A673 (cell line): Measurements from ENCODE around the gene MRPL40. TPM values are rescaled to one million over a fixed set of nuclear protein-coding genes. Genes with fewer than 3 reads are reported as not detected.

Source experiments
- BruUV-seq: library from RNA; stranded (reverse); fragments of 400-500 nt; replicated peaks from 2 replicates; lab custom pipeline; 2021; lab: Mats Ljungman, UMichigan
- CTCF ChIA-PET: fragments of 300-600 bp; sonication (Branson Sonifier 250); formaldehyde crosslinking; loops from one replicate; lab custom pipeline; 2022; ENCODE audit warnings: antibody characterized with exemption; lab: Charles Lee
- POLR2A ChIA-PET: fragments of 300-600 bp; sonication (Branson Sonifier 250); formaldehyde crosslinking; loops from one replicate; lab custom pipeline; 2022; ENCODE audit warnings: antibody characterized with exemption; ENCODE audit not compliant: low non-redundant PET; lab: Charles Lee
- DNase-seq: peaks from one replicate; pipeline ENCODE4 v3.0.0-alpha.2; 2015; ENCODE audit warnings: low spot score
- H3K27ac ChIP-seq: fragments of 200-600 bp; sonication (generic); 2 replicates; pipeline ENCODE4 v1.5.1; 2016; ENCODE audit warnings: mixed run types, low read depth, mild to moderate bottlenecking, mixed read lengths, antibody characterized with exemption, low read length; ENCODE audit not compliant: poor library complexity, severe bottlenecking
- H3K27me3 ChIP-seq: fragments of 200-600 bp; sonication (generic); replicated peaks from 2 replicates; pipeline ENCODE4 v1.6.1; 2017; ENCODE audit warnings: mixed run types, low read depth, mild to moderate bottlenecking, mixed read lengths, antibody characterized with exemption, low read length; ENCODE audit not compliant: insufficient read depth, poor library complexity
- H3K36me3 ChIP-seq: fragments of 200-600 bp; sonication (generic); 2 replicates; pipeline ENCODE4 v1.6.1; 2016; ENCODE audit warnings: mixed run types, mild to moderate bottlenecking, mixed read lengths, antibody characterized with exemption, low read length; ENCODE audit not compliant: insufficient read depth, poor library complexity, severe bottlenecking
- H3K4me1 ChIP-seq: fragments of 200-600 bp; sonication (generic); 2 replicates; pipeline ENCODE4 v1.6.1; 2017; ENCODE audit warnings: mixed run types, mild to moderate bottlenecking, mixed read lengths, antibody characterized with exemption, low read length; ENCODE audit not compliant: insufficient read depth, poor library complexity, severe bottlenecking
- H3K4me3 ChIP-seq: fragments of 200-600 bp; sonication (generic); 2 replicates; pipeline ENCODE4 v1.5.1; 2016; ENCODE audit warnings: low read depth, mixed run types, mild to moderate bottlenecking, mixed read lengths, low read length; ENCODE audit not compliant: poor library complexity, severe bottlenecking
- H3K9me3 ChIP-seq: fragments of 200-600 bp; sonication (generic); 2 replicates; pipeline ENCODE4 v1.6.1; 2016; ENCODE audit warnings: mixed run types, low read depth, mild to moderate bottlenecking, mixed read lengths, antibody characterized with exemption, low read length; ENCODE audit not compliant: poor library complexity, severe bottlenecking
- EZH2 ChIP-seq: fragments of 200-600 bp; sonication (generic); IDR thresholded peaks from 2 replicates; pipeline ENCODE4 v1.6.1; 2017; ENCODE audit warnings: borderline replicate concordance, low read depth, mild to moderate bottlenecking, mixed read lengths, antibody characterized with exemption, low read length; ENCODE audit not compliant: poor library complexity, severe bottlenecking
- intact Hi-C: fragments of 100-400 bp; cut with micrococcal nuclease; formaldehyde crosslinking; loops from one replicate; pipeline ENCODE4 v1.10.0; 2022; ENCODE audit not compliant: unreplicated experiment
- total RNA-seq: library from RNA; stranded (reverse); gene quantifications from 2 replicates; pipeline ENCODE4 v1.2.3, GENCODE V29; 2021
- TF ChIP-seq, protein P1 (sequence below): fragments of 300-800, 200-600 bp; sonication (generic); conservative IDR thresholded peaks from 2 replicates; pipeline ENCODE4 v1.5.1; 2017; ENCODE audit warnings: low read depth, mild to moderate bottlenecking, antibody characterized with exemption, low read length, moderate library complexity, mixed read lengths

Gene MRPL40
- total RNA-seq, 1 experiment from 2014 or later, result 21.9 TPM

DNA sequence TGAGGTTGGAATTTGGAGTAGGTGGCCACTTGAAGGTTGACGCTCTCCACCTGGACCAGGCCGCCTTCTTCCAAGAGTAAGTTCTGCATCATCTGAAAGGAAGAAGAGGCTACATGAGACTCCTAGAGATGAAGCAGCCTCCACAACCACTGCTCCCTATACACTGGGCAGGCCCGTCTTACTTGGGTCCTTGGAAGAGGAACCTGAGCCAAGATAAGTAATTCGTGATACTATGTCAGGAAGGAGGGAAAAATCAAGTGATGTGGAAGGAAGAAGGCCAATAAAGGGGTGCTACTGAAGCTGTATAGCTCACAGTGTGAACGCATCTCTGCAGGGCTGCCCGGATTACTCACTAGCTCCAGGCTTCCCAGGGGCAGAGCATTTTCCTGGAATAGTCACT, 35.6 kb downstream of the MRPL40 start:
- TF ChIP-seq, protein P1, sequence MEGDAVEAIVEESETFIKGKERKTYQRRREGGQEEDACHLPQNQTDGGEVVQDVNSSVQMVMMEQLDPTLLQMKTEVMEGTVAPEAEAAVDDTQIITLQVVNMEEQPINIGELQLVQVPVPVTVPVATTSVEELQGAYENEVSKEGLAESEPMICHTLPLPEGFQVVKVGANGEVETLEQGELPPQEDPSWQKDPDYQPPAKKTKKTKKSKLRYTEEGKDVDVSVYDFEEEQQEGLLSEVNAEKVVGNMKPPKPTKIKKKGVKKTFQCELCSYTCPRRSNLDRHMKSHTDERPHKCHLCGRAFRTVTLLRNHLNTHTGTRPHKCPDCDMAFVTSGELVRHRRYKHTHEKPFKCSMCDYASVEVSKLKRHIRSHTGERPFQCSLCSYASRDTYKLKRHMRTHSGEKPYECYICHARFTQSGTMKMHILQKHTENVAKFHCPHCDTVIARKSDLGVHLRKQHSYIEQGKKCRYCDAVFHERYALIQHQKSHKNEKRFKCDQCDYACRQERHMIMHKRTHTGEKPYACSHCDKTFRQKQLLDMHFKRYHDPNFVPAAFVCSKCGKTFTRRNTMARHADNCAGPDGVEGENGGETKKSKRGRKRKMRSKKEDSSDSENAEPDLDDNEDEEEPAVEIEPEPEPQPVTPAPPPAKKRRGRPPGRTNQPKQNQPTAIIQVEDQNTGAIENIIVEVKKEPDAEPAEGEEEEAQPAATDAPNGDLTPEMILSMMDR, result no peak
- TF ChIP-seq EZH2, result no peak
- BruUV-seq, result no TSS peak
- POLR2A ChIA-PET, result no interaction called here
- Histone ChIP-seq H3K9me3 (no peaks in the 10 kb centered on the region), H3K36me3 (peaks cover 85% of the 10 kb centered on the region), H3K27ac (no peak overlapping the region), H3K4me1 (no peaks in the 10 kb centered on the region), H3K4me3 (no peak overlapping the region), H3K27me3 (no peaks in the 10 kb centered on the region)
- CTCF ChIA-PET, result no interaction called here
- DNase-seq, result no peak
- intact Hi-C loops, result no loop called here

DNA sequence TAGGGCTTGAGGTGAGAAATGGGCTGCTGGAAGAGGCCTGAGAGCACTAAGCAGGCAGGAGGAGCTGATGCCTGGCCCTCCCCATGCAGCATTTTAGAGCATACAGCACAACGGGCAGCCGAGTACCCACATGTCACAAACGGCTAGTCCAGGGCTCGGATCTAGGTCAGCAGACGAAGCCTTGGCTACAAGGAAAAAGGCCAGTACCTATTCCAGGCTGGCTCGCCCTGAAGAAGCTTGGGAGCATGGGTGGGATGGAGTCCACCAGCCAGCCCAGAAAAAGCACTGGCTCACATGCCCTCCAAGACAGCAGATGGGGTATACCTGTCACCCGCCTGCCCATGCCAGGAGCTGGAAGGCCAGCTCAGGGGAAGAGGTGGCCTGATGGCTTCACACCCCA, 37.1 kb downstream of the MRPL40 start:
- H3K36me3 ChIP-seq, result peaks cover 89% of the 10 kb centered on the region
- ChIA-PET CTCF (no interaction called here), POLR2A (no interaction called here)
- H3K9me3 ChIP-seq, result no peaks in the 10 kb centered on the region
- intact Hi-C loops, result no loop called here
- H3K27ac ChIP-seq, result no peak overlapping the region
- no peaks in the 10 kb centered on the region for H3K27me3 ChIP-seq
- H3K4me1 ChIP-seq, result no peaks in the 10 kb centered on the region
- H3K4me3 ChIP-seq, result no peak overlapping the region
- BruUV-seq, result no TSS peak
- TF ChIP-seq, protein P1, result no peak
- no peak for DNase-seq

DNA sequence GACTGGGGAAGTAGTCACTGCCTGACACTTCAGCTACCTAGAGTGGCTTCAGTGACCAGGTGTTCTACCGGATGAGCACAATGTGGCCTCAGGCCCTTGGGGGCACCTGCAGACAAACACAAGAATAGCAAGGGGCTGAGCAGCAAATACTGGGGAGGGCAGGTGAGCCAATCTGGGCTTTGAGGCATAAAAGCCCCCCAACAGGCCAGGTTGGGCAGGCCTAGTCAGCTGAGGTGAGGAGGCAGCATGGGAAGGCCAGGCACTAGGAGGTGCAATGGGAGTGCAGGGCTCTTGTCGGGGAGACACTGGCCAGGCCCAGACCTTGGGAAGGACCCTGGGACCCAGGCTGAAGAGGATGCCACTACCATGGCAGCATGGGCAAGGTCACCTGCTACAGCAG, 37.7 kb downstream of the MRPL40 start:
- no peaks in the 10 kb centered on the region for H3K4me1 ChIP-seq
- no peak for TF ChIP-seq EZH2
- TF ChIP-seq, protein P1, result no peak
- DNase-seq, result no peak
- H3K27me3 ChIP-seq, result no peaks in the 10 kb centered on the region
- no peak overlapping the region for H3K27ac ChIP-seq
- H3K36me3 ChIP-seq, result peaks cover 88% of the 10 kb centered on the region
- no peak overlapping the region for H3K4me3 ChIP-seq
- H3K9me3 ChIP-seq, result no peaks in the 10 kb centered on the region
- ChIA-PET CTCF (no interaction called here), POLR2A (no interaction called here)
- no TSS peak for BruUV-seq
- intact Hi-C loops, result no loop called here
